GM12878 (cell line): Measurements from ENCODE around the gene ZNF554. TPM values are rescaled to one million over a fixed set of nuclear protein-coding genes. Genes with fewer than 3 reads are reported as not detected.

ENCODE experiments used
- ATAC-seq: fragments of 200-7000 bp; cut with Tn5 transposase; 3 replicates; pipeline ENCODE4 v1.9.1; 2020; ENCODE audit warnings: mild to moderate bottlenecking, moderate library complexity
- BruUV-seq: library from RNA; stranded (reverse); fragments of 400-500 nt; replicated peaks from 2 replicates; lab custom pipeline; 2021; lab: Mats Ljungman, UMichigan
- CTCF ChIA-PET: fragments of 300-600 bp; sonication (Branson Sonifier 250); formaldehyde crosslinking; extraction: SDS; loops from one replicate; lab custom pipeline; 2021; ENCODE audit warnings: inconsistent platforms; lab: Yijun Ruan, JAX
- POLR2A ChIA-PET: fragments of 350-600 bp; formaldehyde crosslinking; extraction: SDS; loops from one replicate; lab custom pipeline; 2021; ENCODE audit warnings: inconsistent platforms; lab: Charles Lee
- RAD21 ChIA-PET: fragments of 300-600 bp; sonication (Branson Sonifier 250); formaldehyde crosslinking; loops from one replicate; lab custom pipeline; 2023; ENCODE audit warnings: antibody characterized with exemption; ENCODE audit not compliant: unreplicated experiment; lab: Charles Lee
- SMC1A ChIA-PET: fragments of 300-600 bp; sonication (Branson Sonifier 250); formaldehyde crosslinking; loops from one replicate; lab custom pipeline; 2023; ENCODE audit not compliant: unreplicated experiment, uncharacterized antibody; lab: Charles Lee
- DNase-seq: peaks from one replicate; pipeline ENCODE4 v3.0.0-alpha.2; 2011; ENCODE audit warnings: low read depth, low spot score
- FAIRE-seq: peaks from 3 replicates; lab custom pipeline; 2011; peaks lifted over from hg19 to GRCh38; lab: Jason Lieb, UNC
- H2AFZ ChIP-seq: 2 replicates; pipeline ENCODE4 v1.6.0; 2011; ENCODE audit warnings: low read depth, low read length, control low read depth; ENCODE audit not compliant: control insufficient read depth
- H3K27ac ChIP-seq: 2 replicates; pipeline ENCODE4 v1.5.1; 2011; ENCODE audit warnings: control low read depth; ENCODE audit not compliant: control insufficient read depth, insufficient read depth
- H3K27me3 ChIP-seq, 2 experiments: replicated peaks in 1 of 2; 2 replicates each; pipeline versions ENCODE4 v1.6.0 to v1.6.1; 2011; ENCODE audit warnings: low read length in 1 of 2; ENCODE audit not compliant: control insufficient read depth in 2 of 2, insufficient read depth in 2 of 2
- H3K36me3 ChIP-seq, 2 experiments: 2 replicates each; pipeline ENCODE4 v1.5.1; 2011; ENCODE audit warnings: low read length in 1 of 2; ENCODE audit not compliant: control insufficient read depth in 2 of 2, insufficient read depth in 2 of 2
- H3K4me1 ChIP-seq: 2 replicates; pipeline ENCODE4 v1.6.1; 2011; ENCODE audit warnings: mild to moderate bottlenecking, low read length, moderate library complexity, mixed read lengths; ENCODE audit not compliant: control insufficient read depth, insufficient read depth
- H3K4me2 ChIP-seq: 2 replicates; pipeline ENCODE4 v1.6.0; 2011; ENCODE audit warnings: control low read depth; ENCODE audit not compliant: control insufficient read depth, insufficient read depth
- H3K4me3 ChIP-seq: fragments of 200-600 bp; sonication (generic); 2 replicates; pipeline ENCODE4 v1.5.1; 2016
- H3K79me2 ChIP-seq: 2 replicates; pipeline ENCODE4 v1.6.0; 2011; ENCODE audit warnings: low read length; ENCODE audit not compliant: control insufficient read depth, insufficient read depth
- H3K9ac ChIP-seq: 2 replicates; pipeline ENCODE4 v1.8.0; 2011; ENCODE audit warnings: low read length, control low read depth, mixed read lengths; ENCODE audit not compliant: control insufficient read depth, insufficient read depth
- H3K9me3 ChIP-seq: replicated peaks from 3 replicates; pipeline ENCODE4 v1.5.1; 2011; ENCODE audit warnings: mild to moderate bottlenecking, low read length; ENCODE audit not compliant: control insufficient read depth, insufficient read depth
- H4K20me1 ChIP-seq: 2 replicates; pipeline ENCODE4 v1.6.0; 2011; ENCODE audit not compliant: control insufficient read depth, insufficient read depth
- CHD4 ChIP-seq: fragments of 200-600 bp; sonication (generic); IDR thresholded peaks from 2 replicates; pipeline ENCODE4 v1.6.1; 2016; ENCODE audit warnings: mild to moderate bottlenecking
- EZH2 ChIP-seq: IDR thresholded peaks from 2 replicates; pipeline ENCODE4 v1.6.1; 2012; ENCODE audit warnings: low read depth, mild to moderate bottlenecking, control low read depth, inconsistent platforms, low read length, borderline replicate concordance; ENCODE audit not compliant: control insufficient read depth
- HDAC6 ChIP-seq: fragments of 200-600 bp; sonication (generic); IDR thresholded peaks from one replicate; pipeline ENCODE4 v1.8.0; 2017; ENCODE audit warnings: antibody characterized with exemption; ENCODE audit not compliant: unreplicated experiment
- TARDBP ChIP-seq: IDR thresholded peaks from 2 replicates; pipeline ENCODE4 v1.6.1; 2016; ENCODE audit warnings: borderline replicate concordance
- TCF3 ChIP-seq: IDR thresholded peaks from 2 replicates; pipeline ENCODE4 v1.6.1; 2012; ENCODE audit warnings: low read depth, mild to moderate bottlenecking, low read length, borderline replicate concordance; ENCODE audit not compliant: insufficient read depth
- WGBS: methylation state at CpG from one replicate; pipeline ENCODE4 v1.1.6; 2016; ENCODE audit warnings: low lambda C conversion rate; ENCODE audit not compliant: insufficient replicate concordance, insufficient coverage; ENCODE audit errors: missing lambda C conversion rate; 5-methylcytosine and 5-hydroxymethylcytosine counted together
- in situ Hi-C: fragments of 300-500 bp; cut with MboI; formaldehyde crosslinking; loops from 9 replicates; pipeline ENCODE4 v1.14.3; 2018; ENCODE audit warnings: mixed read lengths
- intact Hi-C: fragments of 100-400 bp; cut with micrococcal nuclease; formaldehyde crosslinking; loops from one replicate; pipeline ENCODE4 v1.14.2; 2022; ENCODE audit not compliant: unreplicated experiment
- polyA plus RNA-seq, 11 experiments: library from polyadenylated mRNA; depleted of rRNA in 4 of 11; unstranded in 6 of 11; stranded (reverse) in 5 of 11; fragments of >200 nt; fragmentation: Nextera tagmentation in 4 of 11; fragmentation: Illumina TruSeq in 1 of 11; extraction: Ambion mirVana in 4 of 11; extraction: Trizol in 1 of 11; gene quantifications; 1 replicate in 1 of 11; 2 replicates in 10 of 11; pipeline versions ENCODE4 v1.2.1 to v1.2.3, GENCODE V29; 2011 to 2016; ENCODE audit warnings: inconsistent platforms in 2 of 11, missing spikeins in 2 of 11, low read depth in 1 of 11
- total RNA-seq, 4 experiments: library from RNA; depleted of rRNA in 3 of 4; stranded (reverse); fragments of >200 nt in 3 of 4; fragmentation: Illumina TruSeq in 1 of 4; extraction: Trizol in 1 of 4; gene quantifications; 2 replicates each; pipeline versions ENCODE4 v1.2.1 to v1.2.3, GENCODE V29; 2013 to 2021

Gene ZNF554
- total and polyA plus RNA-seq, 10 of the 15 experiments (the other 5 are each of a cell fraction or from before 2014, with no cell fraction given), result 0.19 to 2.1 (median 1.4) TPM

- 66% methylated on average over 17 of the region's 17 CpGs for WGBS
- Histone ChIP-seq H3K9me3 (no peaks in the 10 kb centered on the region; the same call in 2 of the 3 replicates), H3K9ac (no peak overlapping the region), H3K36me3 (no peaks in the 10 kb centered on the region), H3K4me2 (no peak overlapping the region), H3K27ac (no peak overlapping the region), H4K20me1 (no peaks in the 10 kb centered on the region), H3K27me3 (no peaks in the 10 kb centered on the region), H3K79me2 (no peaks in the 10 kb centered on the region)
- POLR2A ChIA-PET, result no interaction called here
- in situ Hi-C loops (loop anchor here (5.0 kb wide), 1 partner anchor 238 kb away; no protein-coding TSS in a partner anchor), intact Hi-C loops (loop anchor here (5.0 to 10.0 kb wide), 2 partner anchors 59 to 238 kb away; partner anchors contain the start of gene ZNF77)
- RAD21 ChIA-PET, result no interaction called here
- CTCF ChIA-PET, result interaction anchor here (0.9 to 3.1 kb wide), 3 partner anchors 62 to 237 kb away, joined by 3 to 17 read pairs (median 3); no protein-coding TSS in a partner anchor
- SMC1A ChIA-PET, result no interaction called here
- no TSS peak for BruUV-seq
- no peak for FAIRE-seq
- TF ChIP-seq CHD4 (no peak), HDAC6 (no peak), EZH2 (no peak), TCF3 (no peak), TARDBP (no peak)
- TF ChIP-seq, all 136 proteins: peak for 0
- ATAC-seq (no peak), DNase-seq (no peak)
- Histone ChIP-seq H3K4me1 (peaks cover 3% of the 10 kb centered on the region; the same call in 1 of the 2 replicates), H2AFZ (no peak overlapping the region), H3K4me3 (no peak overlapping the region)
Observed at GRCh38 chr19:2885736-2886135, 66.1 kb downstream of the ZNF554 start.

Other genes starting within 250 kb of the ZNF554 start
Only the 7 nearest of the 12 such genes appear.
- not detected in 2 replicates for gene DIRAS1, start 98.5 kb upstream of the ZNF554 start, total RNA-seq (2014; rRNA removed)
- 0.09 TPM in 1 of 2 replicates, not detected in the other for gene DIRAS1, start 98.5 kb upstream of the ZNF554 start, total RNA-seq (2014; rRNA removed; fragmentation: Illumina TruSeq; extraction: Trizol)
- 0.18 and 0.48 TPM in 2 replicates for gene DIRAS1, start 98.5 kb upstream of the ZNF554 start, total RNA-seq (2021)
- gene DIRAS1, start 98.5 kb upstream of the ZNF554 start, polyA plus RNA-seq (2011; rRNA removed), result 0.03 and 0.05 TPM in 2 replicates
- gene DIRAS1, start 98.5 kb upstream of the ZNF554 start, polyA plus RNA-seq (2014; fragmentation: Illumina TruSeq; extraction: Trizol), result 0.07 TPM in 1 of 2 replicates, not detected in the other
- gene DIRAS1, start 98.5 kb upstream of the ZNF554 start, polyA plus RNA-seq (2014; fragmentation: Nextera tagmentation; extraction: Ambion mirVana), result not detected
- gene DIRAS1, start 98.5 kb upstream of the ZNF554 start, polyA plus RNA-seq (2014; rRNA removed), result 0.08 TPM in 1 of 2 replicates, not detected in the other
- under 1 TPM; 0.04 to 0.13 TPM for gene DIRAS1, start 98.5 kb upstream of the ZNF554 start, polyA plus RNA-seq (2016; fragmentation: Nextera tagmentation; extraction: Ambion mirVana)
- gene SLC39A3, start 79.9 kb upstream of the ZNF554 start, total RNA-seq (2014; rRNA removed), result 46.0 and 50.2 TPM in 2 replicates
- 31.2 and 33.7 TPM in 2 replicates for gene SLC39A3, start 79.9 kb upstream of the ZNF554 start, total RNA-seq (2014; rRNA removed; fragmentation: Illumina TruSeq; extraction: Trizol)
- 48.4 and 52.1 TPM in 2 replicates for gene SLC39A3, start 79.9 kb upstream of the ZNF554 start, total RNA-seq (2021)
- gene SLC39A3, start 79.9 kb upstream of the ZNF554 start, polyA plus RNA-seq (2011; rRNA removed), result 18.7 and 29.6 TPM in 2 replicates
- 20.9 and 59.4 TPM in 2 replicates for gene SLC39A3, start 79.9 kb upstream of the ZNF554 start, polyA plus RNA-seq (2014; fragmentation: Illumina TruSeq; extraction: Trizol)
- 1 to 10 TPM in 1 of 2 experiments, under 1 TPM in 1; 0.63 to 1.1 TPM for gene SLC39A3, start 79.9 kb upstream of the ZNF554 start, polyA plus RNA-seq (2014; fragmentation: Nextera tagmentation; extraction: Ambion mirVana)
- gene SLC39A3, start 79.9 kb upstream of the ZNF554 start, polyA plus RNA-seq (2014; rRNA removed), result 54.5 and 54.9 TPM in 2 replicates
- 10 to 100 TPM; 58.7 to 67.1 TPM for gene SLC39A3, start 79.9 kb upstream of the ZNF554 start, polyA plus RNA-seq (2016; fragmentation: Nextera tagmentation; extraction: Ambion mirVana)
- gene SGTA, start 36.6 kb upstream of the ZNF554 start, total RNA-seq (2014; rRNA removed), result 51.2 and 59.2 TPM in 2 replicates
- 22.9 and 26.2 TPM in 2 replicates for gene SGTA, start 36.6 kb upstream of the ZNF554 start, total RNA-seq (2014; rRNA removed; fragmentation: Illumina TruSeq; extraction: Trizol)
- gene SGTA, start 36.6 kb upstream of the ZNF554 start, total RNA-seq (2021), result 69.2 and 76.3 TPM in 2 replicates
- gene SGTA, start 36.6 kb upstream of the ZNF554 start, polyA plus RNA-seq (2011; rRNA removed), result 19.9 and 32.9 TPM in 2 replicates
- 13.2 and 37.1 TPM in 2 replicates for gene SGTA, start 36.6 kb upstream of the ZNF554 start, polyA plus RNA-seq (2014; fragmentation: Illumina TruSeq; extraction: Trizol)
- gene SGTA, start 36.6 kb upstream of the ZNF554 start, polyA plus RNA-seq (2014; fragmentation: Nextera tagmentation; extraction: Ambion mirVana), result 1 to 10 TPM; 2.0 to 3.1 TPM
- gene SGTA, start 36.6 kb upstream of the ZNF554 start, polyA plus RNA-seq (2014; rRNA removed), result 64.2 and 78.7 TPM in 2 replicates
- 100 to 1,000 TPM; 102 TPM for gene SGTA, start 36.6 kb upstream of the ZNF554 start, polyA plus RNA-seq (2016; fragmentation: Nextera tagmentation; extraction: Ambion mirVana)
- 260 and 270 TPM in 2 replicates for gene THOP1, start 34.4 kb upstream of the ZNF554 start, total RNA-seq (2014; rRNA removed)
- 75.9 and 77.5 TPM in 2 replicates for gene THOP1, start 34.4 kb upstream of the ZNF554 start, total RNA-seq (2014; rRNA removed; fragmentation: Illumina TruSeq; extraction: Trizol)
- gene THOP1, start 34.4 kb upstream of the ZNF554 start, total RNA-seq (2021), result 217 and 220 TPM in 2 replicates
- gene THOP1, start 34.4 kb upstream of the ZNF554 start, polyA plus RNA-seq (2011; rRNA removed), result 72.8 and 137 TPM in 2 replicates
- 36.0 and 76.8 TPM in 2 replicates for gene THOP1, start 34.4 kb upstream of the ZNF554 start, polyA plus RNA-seq (2014; fragmentation: Illumina TruSeq; extraction: Trizol)
- 1 to 10 TPM; 1.9 to 3.8 TPM for gene THOP1, start 34.4 kb upstream of the ZNF554 start, polyA plus RNA-seq (2014; fragmentation: Nextera tagmentation; extraction: Ambion mirVana)
- gene THOP1, start 34.4 kb upstream of the ZNF554 start, polyA plus RNA-seq (2014; rRNA removed), result 200 and 240 TPM in 2 replicates
- gene THOP1, start 34.4 kb upstream of the ZNF554 start, polyA plus RNA-seq (2016; fragmentation: Nextera tagmentation; extraction: Ambion mirVana), result 100 to 1,000 TPM; 220 to 241 TPM
- 0.62 and 0.71 TPM in 2 replicates for gene ZNF555, start 21.6 kb downstream of the ZNF554 start, total RNA-seq (2014; rRNA removed)
- gene ZNF555, start 21.6 kb downstream of the ZNF554 start, total RNA-seq (2014; rRNA removed; fragmentation: Illumina TruSeq; extraction: Trizol), result 1.6 and 1.7 TPM in 2 replicates
- gene ZNF555, start 21.6 kb downstream of the ZNF554 start, total RNA-seq (2021), result 0.90 and 1.2 TPM in 2 replicates
- gene ZNF555, start 21.6 kb downstream of the ZNF554 start, polyA plus RNA-seq (2011; rRNA removed), result 1.9 and 2.8 TPM in 2 replicates
- gene ZNF555, start 21.6 kb downstream of the ZNF554 start, polyA plus RNA-seq (2014; fragmentation: Illumina TruSeq; extraction: Trizol), result 1.3 and 1.5 TPM in 2 replicates
- gene ZNF555, start 21.6 kb downstream of the ZNF554 start, polyA plus RNA-seq (2014; fragmentation: Nextera tagmentation; extraction: Ambion mirVana), result 1 to 10 TPM in 1 of 2 experiments, under 1 TPM in 1; 0.68 to 1.7 TPM
- 0.58 and 1.0 TPM in 2 replicates for gene ZNF555, start 21.6 kb downstream of the ZNF554 start, polyA plus RNA-seq (2014; rRNA removed)
- gene ZNF555, start 21.6 kb downstream of the ZNF554 start, polyA plus RNA-seq (2016; fragmentation: Nextera tagmentation; extraction: Ambion mirVana), result 1 to 10 TPM; 1.2 to 1.4 TPM
- not detected in 2 replicates for gene ZNF556, start 47.5 kb downstream of the ZNF554 start, total RNA-seq (2014; rRNA removed)
- gene ZNF556, start 47.5 kb downstream of the ZNF554 start, total RNA-seq (2014; rRNA removed; fragmentation: Illumina TruSeq; extraction: Trizol), result not detected in 2 replicates
- not detected in 2 replicates for gene ZNF556, start 47.5 kb downstream of the ZNF554 start, total RNA-seq (2021)
- gene ZNF556, start 47.5 kb downstream of the ZNF554 start, polyA plus RNA-seq (2011; rRNA removed), result not detected in 2 replicates
- 0.25 TPM in 1 of 2 replicates, not detected in the other for gene ZNF556, start 47.5 kb downstream of the ZNF554 start, polyA plus RNA-seq (2014; fragmentation: Illumina TruSeq; extraction: Trizol)
- not detected for gene ZNF556, start 47.5 kb downstream of the ZNF554 start, polyA plus RNA-seq (2014; fragmentation: Nextera tagmentation; extraction: Ambion mirVana)
- not detected in 2 replicates for gene ZNF556, start 47.5 kb downstream of the ZNF554 start, polyA plus RNA-seq (2014; rRNA removed)
- not detected for gene ZNF556, start 47.5 kb downstream of the ZNF554 start, polyA plus RNA-seq (2016; fragmentation: Nextera tagmentation; extraction: Ambion mirVana)
- gene ZNF57, start 81.1 kb downstream of the ZNF554 start, total RNA-seq (2014; rRNA removed), result 6.2 and 7.6 TPM in 2 replicates
- gene ZNF57, start 81.1 kb downstream of the ZNF554 start, total RNA-seq (2014; rRNA removed; fragmentation: Illumina TruSeq; extraction: Trizol), result 7.6 and 8.9 TPM in 2 replicates
- 5.2 and 5.5 TPM in 2 replicates for gene ZNF57, start 81.1 kb downstream of the ZNF554 start, total RNA-seq (2021)
- 5.6 and 5.7 TPM in 2 replicates for gene ZNF57, start 81.1 kb downstream of the ZNF554 start, polyA plus RNA-seq (2011; rRNA removed)
- 6.9 and 7.6 TPM in 2 replicates for gene ZNF57, start 81.1 kb downstream of the ZNF554 start, polyA plus RNA-seq (2014; fragmentation: Illumina TruSeq; extraction: Trizol)
- gene ZNF57, start 81.1 kb downstream of the ZNF554 start, polyA plus RNA-seq (2014; fragmentation: Nextera tagmentation; extraction: Ambion mirVana), result 1 to 10 TPM; 2.7 to 3.0 TPM
- 3.9 and 4.4 TPM in 2 replicates for gene ZNF57, start 81.1 kb downstream of the ZNF554 start, polyA plus RNA-seq (2014; rRNA removed)
- gene ZNF57, start 81.1 kb downstream of the ZNF554 start, polyA plus RNA-seq (2016; fragmentation: Nextera tagmentation; extraction: Ambion mirVana), result 1 to 10 TPM; 6.0 to 6.7 TPM